Measurements from ENCODE around the gene MRPL4. TPM values are rescaled to one million over a fixed set of nuclear protein-coding genes. Genes with fewer than 3 reads are reported as not detected.

The MRPL4 gene
- total RNA-seq, 4 donors from 2014 or later, result 45.8 to 86.0 (median 51.9) TPM

GRCh38 chr19:10223488-10224213 is 28.4 kb upstream of the MRPL4 start:
- peaks cover 0 to 14% of the 10 kb centered on the region in 2 donors for H3K36me3 ChIP-seq
- no peaks in the 10 kb centered on the region for H3K9me3 ChIP-seq
- ATAC-seq, result no peak
- WGBS, 2 donors (ENCODE audit: low coverage in 1 of 2), result 89 to 93% methylated on average over 1 to 6 of the region's 28 CpGs
- no peak overlapping the region for H3K4me3 ChIP-seq
- H3K27ac ChIP-seq, result peak overlapping the region in 1 of 4 donors; percentile 2
- no peak for TF ChIP-seq POLR2AphosphoS5 (IDR thresholded peaks at IDR 0.05)
- TF ChIP-seq POLR2A (IDR thresholded peaks at IDR 0.05), result no peak
- TF ChIP-seq EP300 (IDR thresholded peaks at IDR 0.05), result no peak
- TF ChIP-seq CTCF (IDR thresholded peaks at IDR 0.05), result no peak
- H3K4me1 ChIP-seq, result peaks cover 0 to 31% (median 5%) of the 10 kb centered on the region in 3 donors
- H3K27me3 ChIP-seq, result no peaks in the 10 kb centered on the region

- no peaks in the 10 kb centered on the region for H3K27me3 ChIP-seq
These were observed 27.7 kb upstream of the MRPL4 start for GRCh38 chr19:10224337-10224736.

GRCh38 chr19:10226021-10226375 is 26.0 kb upstream of the MRPL4 start:
- 36 to 92% methylated on average over 2 to 5 of the region's 6 CpGs for WGBS, 2 donors (ENCODE audit: low coverage in 1 of 2)
- Histone ChIP-seq H3K4me3 (no peak overlapping the region), H3K27ac (peak overlapping the region in 3 of 4 donors; percentile 79 to 92 (median 88)), H3K27me3 (no peaks in the 10 kb centered on the region), H3K4me1 (peaks cover 0 to 54% (median 14%) of the 10 kb centered on the region in 3 donors), H3K9me3 (no peaks in the 10 kb centered on the region), H3K36me3 (peaks cover 0 to 14% of the 10 kb centered on the region in 2 donors)
- TF ChIP-seq POLR2A (IDR thresholded peaks at IDR 0.05), result no peak
- TF ChIP-seq CTCF (IDR thresholded peaks at IDR 0.05), result no peak
- no peak for TF ChIP-seq EP300 (IDR thresholded peaks at IDR 0.05)
- TF ChIP-seq POLR2AphosphoS5 (IDR thresholded peaks at IDR 0.05), result no peak
- ATAC-seq, result no peak

More at GRCh38 chr19:10224337-10224736, 27.7 kb upstream of the MRPL4 start:
- Histone ChIP-seq H3K27ac (peak overlapping the region in 2 of 4 donors; percentile 88 to 92), H3K36me3 (peaks cover 0 to 14% of the 10 kb centered on the region in 2 donors), H3K9me3 (no peaks in the 10 kb centered on the region), H3K4me1 (peaks cover 0 to 38% (median 9%) of the 10 kb centered on the region in 3 donors), H3K4me3 (no peak overlapping the region)
- TF ChIP-seq POLR2A (IDR thresholded peaks at IDR 0.05), result no peak
- no peak for TF ChIP-seq EP300 (IDR thresholded peaks at IDR 0.05)
- TF ChIP-seq POLR2AphosphoS5 (IDR thresholded peaks at IDR 0.05), result no peak
- 93 to 96% methylated on average over 3 to 4 of the region's 23 CpGs for WGBS, 2 donors (ENCODE audit: low coverage in 1 of 2)
- no peak for ATAC-seq

- TF ChIP-seq POLR2AphosphoS5 (IDR thresholded peaks at IDR 0.05), result peak; percentile 93
- TF ChIP-seq EP300 (IDR thresholded peaks at IDR 0.05), result no peak
- TF ChIP-seq POLR2A (IDR thresholded peaks at IDR 0.05), result no peak
- TF ChIP-seq CTCF (IDR thresholded peaks at IDR 0.05), result no peak
- Histone ChIP-seq H3K27me3 (no peaks in the 10 kb centered on the region), H3K4me1 (peaks cover 0 to 57% (median 14%) of the 10 kb centered on the region in 3 donors), H3K27ac (peak overlapping the region; percentile 11 to 92 (median 86)), H3K4me3 (peak overlapping the region in 1 of 2 donors; percentile 37), H3K9me3 (no peaks in the 10 kb centered on the region), H3K36me3 (peaks cover 0 to 14% of the 10 kb centered on the region in 2 donors)
- ATAC-seq, result peak; percentile 86
- WGBS, 2 donors (ENCODE audit: low coverage in 1 of 2), result 36 to 58% methylated on average over 4 to 5 of the region's 13 CpGs
These were observed 25.5 kb upstream of the MRPL4 start for GRCh38 chr19:10226376-10227025.
